CD4-positive, alpha-beta memory T cell (primary cell): ENCODE measurements around the gene VGLL3. TPM values are rescaled to one million over a fixed set of nuclear protein-coding genes. Genes with fewer than 3 reads are reported as not detected.

ENCODE experiments used
- CTCF ChIA-PET: fragments of 350-600 bp; sonication (Branson Sonifier 250); formaldehyde crosslinking; loops from one replicate; lab custom pipeline; 2021; ENCODE audit warnings: inconsistent platforms; ENCODE audit not compliant: partially characterized antibody; lab: Charles Lee
- POLR2A ChIA-PET: fragments of 350-600 bp; sonication (Branson Sonifier 250); formaldehyde crosslinking; loops from one replicate; lab custom pipeline; 2021; ENCODE audit not compliant: partially characterized antibody; lab: Charles Lee
- DNase-seq, 5 donors: peaks; one replicate each; pipeline versions ENCODE4 v3.0.0 to v3.0.0-alpha.2; 2020 to 2022; ENCODE audit warnings: mixed read lengths in 1 of 5
- H3K27ac ChIP-seq: one replicate; pipeline ENCODE4 v1.7.0; 2013; ENCODE audit warnings: low read depth, low read length
- H3K27me3 ChIP-seq: 2 replicates; pipeline ENCODE4 v1.7.0; 2013; ENCODE audit warnings: mild to moderate bottlenecking, low read length, moderate library complexity; ENCODE audit not compliant: insufficient read depth
- H3K36me3 ChIP-seq: 2 replicates; pipeline ENCODE4 v1.7.0; 2013; ENCODE audit warnings: mild to moderate bottlenecking, low read length, moderate library complexity; ENCODE audit not compliant: insufficient read depth
- H3K4me1 ChIP-seq: 2 replicates; pipeline ENCODE4 v1.7.0; 2013; ENCODE audit warnings: mild to moderate bottlenecking, low read length, moderate library complexity; ENCODE audit not compliant: insufficient read depth
- H3K4me3 ChIP-seq, 2 donors: one replicate each; pipeline ENCODE4 v1.7.0; 2013; ENCODE audit warnings: low read length in 2 of 2, mild to moderate bottlenecking in 1 of 2
- H3K9me3 ChIP-seq, 2 donors: one replicate each; pipeline ENCODE4 v1.7.0; 2013; ENCODE audit warnings: low read length in 2 of 2, control low read depth in 1 of 2; ENCODE audit not compliant: control insufficient read depth in 1 of 2
- H3K27ac Mint-ChIP-seq, 7 donors: one replicate each; pipeline ENCODE4 v1.8.0; 2020 to 2021; ENCODE audit warnings: mixed read lengths in 7 of 7, mild to moderate bottlenecking in 6 of 7, inconsistent platforms in 3 of 7, moderate library complexity in 3 of 7
- H3K27me3 Mint-ChIP-seq, 2 donors: one replicate each; pipeline ENCODE4 v1.8.0; 2020 to 2021; ENCODE audit warnings: mixed read lengths in 2 of 2
- H3K36me3 Mint-ChIP-seq, 2 donors: one replicate each; pipeline ENCODE4 v1.8.0; 2020 to 2021; ENCODE audit warnings: mixed read lengths in 2 of 2, inconsistent platforms in 1 of 2, mild to moderate bottlenecking in 1 of 2
- H3K4me1 Mint-ChIP-seq, 4 donors: one replicate each; pipeline ENCODE4 v1.8.0; 2020 to 2021; ENCODE audit warnings: mixed read lengths in 4 of 4, mild to moderate bottlenecking in 1 of 4
- H3K4me3 Mint-ChIP-seq, 8 donors: one replicate each; pipeline ENCODE4 v1.8.0; 2020 to 2021; ENCODE audit warnings: mixed read lengths in 8 of 8, mild to moderate bottlenecking in 7 of 8, moderate library complexity in 6 of 8, inconsistent platforms in 3 of 8
- H3K9me3 Mint-ChIP-seq, 8 donors: one replicate each; pipeline ENCODE4 v1.8.0; 2020 to 2021; ENCODE audit warnings: mixed read lengths in 8 of 8, mild to moderate bottlenecking in 5 of 8, inconsistent platforms in 3 of 8, moderate library complexity in 1 of 8
- intact Hi-C: fragments of 100-400 bp; cut with micrococcal nuclease; formaldehyde crosslinking; loops from one replicate; pipeline ENCODE4 v1.15.1; 2023
- polyA plus RNA-seq, 2 donors: library from polyadenylated mRNA; unstranded; fragments of 300-500 nt; fragmentation: Illumina TruSeq; gene quantifications; one replicate each; pipeline ENCODE4 v1.2.3, GENCODE V29; 2021
- total RNA-seq, 2 experiments: library from RNA; stranded (reverse); gene quantifications; one replicate each; pipeline ENCODE4 v1.2.3, GENCODE V29; 2021

Gene VGLL3
- total and polyA plus RNA-seq, 4 experiments from 2014 or later: not detected

DNA sequence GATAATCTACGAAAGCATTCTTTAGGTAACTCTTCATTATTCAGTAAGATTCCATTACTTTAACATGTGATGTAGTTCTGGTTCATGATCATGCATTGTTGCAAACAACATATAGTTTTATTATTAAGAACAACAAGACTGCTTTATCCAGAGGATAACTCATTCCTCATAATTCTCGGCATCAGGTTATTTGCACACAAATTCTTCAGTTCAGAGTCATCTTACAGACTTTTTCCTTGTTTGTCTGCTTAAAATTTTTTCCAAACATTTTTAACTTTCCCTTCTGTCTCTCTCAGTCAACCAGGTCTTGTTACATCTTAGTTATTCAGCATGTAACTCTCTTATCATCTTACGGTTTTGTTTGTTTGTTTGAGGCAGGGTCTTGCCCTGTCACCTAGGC, 60.1 kb downstream of the VGLL3 start:
- CTCF ChIA-PET: no interaction called here
- Mint-ChIP-seq H3K4me1 (no peaks in the 10 kb centered on the region), H3K4me3 (no peak overlapping the region), H3K27ac (no peak overlapping the region), H3K27me3 (no peaks in the 10 kb centered on the region), H3K36me3 (no peaks in the 10 kb centered on the region), H3K9me3 (peaks cover 0 to 7% (median 3%) of the 10 kb centered on the region in 8 donors)
- H3K9me3 ChIP-seq: no peaks in the 10 kb centered on the region
- H3K36me3 ChIP-seq: no peaks in the 10 kb centered on the region
- no peak for DNase-seq
- no peak overlapping the region for H3K4me3 ChIP-seq
- H3K27ac ChIP-seq: no peak overlapping the region
- intact Hi-C loops: no loop called here
- POLR2A ChIA-PET: no interaction called here
- no peaks in the 10 kb centered on the region for H3K27me3 ChIP-seq
- H3K4me1 ChIP-seq: no peaks in the 10 kb centered on the region

DNA sequence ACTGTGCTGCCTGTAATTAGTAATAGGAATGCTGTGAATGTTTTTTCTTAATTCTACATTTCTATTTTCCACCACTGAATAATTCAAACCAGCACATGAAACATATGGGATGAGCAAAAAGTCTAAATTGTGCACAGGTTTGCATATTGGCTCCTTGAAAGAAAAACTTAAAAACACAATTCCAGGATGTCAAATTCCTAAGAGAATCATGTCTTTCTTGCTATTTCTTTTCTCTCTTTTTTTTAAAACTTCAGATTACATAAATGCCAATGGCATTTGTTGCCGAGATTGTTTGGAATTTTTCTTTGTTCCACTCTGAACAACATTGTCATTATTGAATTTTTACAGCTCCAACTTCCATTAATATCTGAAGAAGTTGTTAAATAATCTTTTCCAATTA, 60.8 kb downstream of the VGLL3 start:
- intact Hi-C loops: no loop called here
- Histone ChIP-seq H3K27me3 (no peaks in the 10 kb centered on the region), H3K36me3 (no peaks in the 10 kb centered on the region), H3K27ac (no peak overlapping the region), H3K9me3 (no peaks in the 10 kb centered on the region), H3K4me1 (no peaks in the 10 kb centered on the region), H3K4me3 (no peak overlapping the region)
- DNase-seq: no peak
- Mint-ChIP-seq H3K27ac (no peak overlapping the region), H3K27me3 (no peaks in the 10 kb centered on the region), H3K4me3 (no peak overlapping the region), H3K36me3 (no peaks in the 10 kb centered on the region), H3K9me3 (peaks cover 0 to 7% (median under 1%) of the 10 kb centered on the region in 8 donors), H3K4me1 (no peaks in the 10 kb centered on the region)
- POLR2A ChIA-PET: no interaction called here
- CTCF ChIA-PET: no interaction called here

DNA sequence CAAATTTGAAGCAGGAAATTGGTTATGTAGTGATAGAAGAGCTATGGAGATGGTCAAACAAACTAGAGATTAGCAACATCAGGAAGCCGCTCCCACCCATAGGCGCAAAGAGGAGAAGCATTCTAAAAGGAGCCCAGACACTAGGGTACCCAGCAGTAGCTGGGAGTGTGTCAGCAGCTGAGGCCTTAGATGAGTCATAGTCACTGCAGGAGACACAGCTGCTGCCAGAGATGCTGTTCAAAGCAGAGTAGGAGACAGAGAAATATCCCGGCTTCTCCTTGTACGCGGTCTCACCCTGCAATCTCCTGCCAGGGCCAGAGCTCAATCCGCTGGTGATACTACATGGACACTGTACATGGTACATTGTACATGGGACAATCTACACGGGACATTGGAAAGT, 61.9 kb downstream of the VGLL3 start:
- intact Hi-C loops: no loop called here
- H3K27me3 Mint-ChIP-seq: no peaks in the 10 kb centered on the region
- DNase-seq: no peak
- no peak overlapping the region for H3K27ac ChIP-seq
- no peaks in the 10 kb centered on the region for H3K9me3 ChIP-seq
- H3K9me3 Mint-ChIP-seq: peaks cover 0 to 7% (median under 1%) of the 10 kb centered on the region in 8 donors
- H3K4me1 ChIP-seq: no peaks in the 10 kb centered on the region
- H3K36me3 Mint-ChIP-seq: no peaks in the 10 kb centered on the region
- no peaks in the 10 kb centered on the region for H3K27me3 ChIP-seq
- CTCF ChIA-PET: no interaction called here
- H3K27ac Mint-ChIP-seq: no peak overlapping the region
- no peak overlapping the region for H3K4me3 Mint-ChIP-seq
- H3K4me1 Mint-ChIP-seq: no peaks in the 10 kb centered on the region
- H3K4me3 ChIP-seq: no peak overlapping the region
- no peaks in the 10 kb centered on the region for H3K36me3 ChIP-seq
- POLR2A ChIA-PET: no interaction called here

DNA sequence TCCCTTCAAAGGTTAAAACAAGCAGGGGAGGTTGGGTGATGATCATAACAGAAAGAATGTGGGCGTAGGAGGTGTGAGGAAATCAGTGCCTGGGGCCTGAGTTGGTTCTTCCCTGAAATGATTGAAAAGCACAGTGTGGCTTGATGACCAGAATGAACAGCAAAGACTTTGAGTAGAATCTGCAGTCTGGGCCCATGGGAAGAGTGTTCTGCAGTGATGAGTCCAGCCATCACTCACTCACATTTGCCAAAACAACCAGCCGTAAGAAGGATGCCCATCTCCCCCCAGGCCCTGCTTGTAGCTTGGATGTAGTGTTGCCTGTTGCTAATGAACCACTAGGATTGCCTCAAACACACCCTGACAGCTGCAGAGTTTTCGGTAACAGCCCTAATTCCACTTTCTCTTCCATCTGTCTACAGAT, 67.9 kb downstream of the VGLL3 start:
- no peaks in the 10 kb centered on the region for H3K4me1 Mint-ChIP-seq

DNA sequence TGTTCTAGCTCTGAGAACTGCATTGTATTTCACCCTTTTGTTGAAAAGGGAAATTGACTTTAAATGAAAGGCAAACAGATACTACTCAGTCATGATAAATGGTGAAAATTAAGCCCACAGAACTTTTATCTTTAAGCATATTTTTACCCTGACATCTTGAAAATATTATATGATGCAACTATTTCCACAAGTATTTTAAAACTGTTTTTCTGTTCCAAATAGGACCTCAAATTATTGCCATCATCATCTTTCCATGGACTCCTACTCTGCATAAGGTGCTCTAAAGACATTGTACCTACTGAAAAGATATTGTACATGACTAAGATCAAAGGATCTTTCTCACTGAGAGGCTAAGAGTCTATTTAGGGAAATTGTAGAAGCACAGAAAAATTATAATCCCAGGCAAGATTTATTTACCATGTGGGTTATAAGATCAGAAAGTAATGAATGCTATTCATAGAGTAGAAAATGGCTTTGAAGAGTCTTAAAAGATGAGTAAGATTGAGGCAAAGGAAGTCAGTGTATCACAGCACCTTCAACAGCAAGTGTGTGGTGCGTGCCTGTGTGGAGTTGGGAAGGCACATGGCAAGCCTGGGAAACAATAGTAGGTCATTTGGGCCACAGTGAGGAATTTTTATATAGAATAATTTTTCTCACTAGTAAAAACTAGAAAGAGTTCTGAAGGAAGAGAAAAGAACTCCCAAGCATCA, 68.8 kb downstream of the VGLL3 start:
- ChIA-PET CTCF (no interaction called here), POLR2A (no interaction called here)

More for the DNA sequence above, 67.9 kb downstream of the VGLL3 start:
- CTCF ChIA-PET: no interaction called here
- peaks cover 0 to 9% (median 4%) of the 10 kb centered on the region in 8 donors for H3K9me3 Mint-ChIP-seq
- Histone ChIP-seq H3K4me3 (no peak overlapping the region), H3K9me3 (no peaks in the 10 kb centered on the region), H3K36me3 (no peaks in the 10 kb centered on the region), H3K27ac (no peak overlapping the region), H3K4me1 (no peaks in the 10 kb centered on the region), H3K27me3 (no peaks in the 10 kb centered on the region)
- H3K27ac Mint-ChIP-seq: no peak overlapping the region
- no peaks in the 10 kb centered on the region for H3K36me3 Mint-ChIP-seq
- no peak overlapping the region for H3K4me3 Mint-ChIP-seq
- POLR2A ChIA-PET: no interaction called here
- H3K27me3 Mint-ChIP-seq: no peaks in the 10 kb centered on the region
- no peak for DNase-seq
- intact Hi-C loops: no loop called here

DNA sequence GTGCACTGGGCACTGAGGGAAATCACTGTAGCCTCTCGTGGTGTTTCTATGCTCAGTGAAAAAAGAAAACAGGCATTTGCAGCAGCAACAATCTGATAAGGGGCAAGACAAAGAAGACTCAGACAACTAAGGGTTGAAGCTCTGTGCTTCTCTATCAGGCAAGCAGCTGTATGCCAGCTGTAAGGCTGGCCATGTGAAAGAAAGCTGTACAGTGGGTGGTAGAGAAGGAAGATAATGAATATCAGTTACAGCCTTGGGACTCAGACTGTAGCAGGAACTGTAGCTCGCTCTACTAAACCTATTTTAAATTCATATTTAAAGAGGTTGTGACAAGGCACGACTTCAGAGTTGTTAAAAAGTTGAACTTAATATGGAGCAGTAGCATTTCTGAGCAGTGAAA, 76.3 kb downstream of the VGLL3 start:
- DNase-seq: no peak
- Histone ChIP-seq H3K27me3 (no peaks in the 10 kb centered on the region), H3K4me1 (no peaks in the 10 kb centered on the region), H3K9me3 (no peaks in the 10 kb centered on the region), H3K36me3 (no peaks in the 10 kb centered on the region), H3K4me3 (no peak overlapping the region), H3K27ac (no peak overlapping the region)
- ChIA-PET CTCF (no interaction called here), POLR2A (no interaction called here)
- Mint-ChIP-seq H3K36me3 (no peaks in the 10 kb centered on the region), H3K27me3 (no peaks in the 10 kb centered on the region), H3K4me3 (no peak overlapping the region), H3K9me3 (peaks cover 0 to 8% (median 2%) of the 10 kb centered on the region in 8 donors), H3K27ac (no peak overlapping the region), H3K4me1 (no peaks in the 10 kb centered on the region)
- intact Hi-C loops: no loop called here

More for the DNA sequence above, 68.8 kb downstream of the VGLL3 start:
- Mint-ChIP-seq H3K27ac (no peak overlapping the region), H3K9me3 (peaks cover 0 to 9% (median 4%) of the 10 kb centered on the region in 8 donors), H3K4me3 (no peak overlapping the region), H3K27me3 (no peaks in the 10 kb centered on the region), H3K4me1 (no peaks in the 10 kb centered on the region), H3K36me3 (no peaks in the 10 kb centered on the region)
- H3K9me3 ChIP-seq: no peaks in the 10 kb centered on the region
- intact Hi-C loops: no loop called here
- H3K27ac ChIP-seq: no peak overlapping the region
- no peaks in the 10 kb centered on the region for H3K27me3 ChIP-seq
- no peak overlapping the region for H3K4me3 ChIP-seq
- DNase-seq: no peak
- H3K4me1 ChIP-seq: no peaks in the 10 kb centered on the region
- H3K36me3 ChIP-seq: no peaks in the 10 kb centered on the region

DNA sequence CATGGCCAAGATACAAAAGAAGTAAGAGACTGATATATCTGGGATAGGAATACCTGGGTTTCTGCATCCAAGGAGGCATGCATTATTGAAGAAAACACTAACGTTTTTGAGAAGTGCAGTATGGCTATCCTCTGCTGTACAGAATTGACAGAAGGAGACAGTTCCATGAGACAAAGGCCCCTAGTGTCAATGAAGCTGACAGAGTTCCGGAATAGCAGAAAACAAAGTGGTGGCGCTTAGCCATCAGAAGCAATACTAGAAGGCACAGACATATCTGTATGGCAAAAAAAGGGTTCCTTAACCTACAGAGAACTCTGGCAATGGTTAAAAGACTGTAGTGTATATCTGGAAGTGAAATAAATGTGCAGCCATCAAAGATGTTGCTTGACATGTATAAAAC, 77.8 kb downstream of the VGLL3 start:
- Histone ChIP-seq H3K4me1 (no peaks in the 10 kb centered on the region), H3K9me3 (no peaks in the 10 kb centered on the region), H3K36me3 (no peaks in the 10 kb centered on the region), H3K4me3 (no peak overlapping the region), H3K27ac (no peak overlapping the region), H3K27me3 (no peaks in the 10 kb centered on the region)
- no peaks in the 10 kb centered on the region for H3K36me3 Mint-ChIP-seq
- H3K4me1 Mint-ChIP-seq: no peaks in the 10 kb centered on the region
- H3K9me3 Mint-ChIP-seq: peaks cover 0 to 6% (median 0%) of the 10 kb centered on the region in 8 donors
- ChIA-PET POLR2A (no interaction called here), CTCF (no interaction called here)
- no peaks in the 10 kb centered on the region for H3K27me3 Mint-ChIP-seq
- H3K27ac Mint-ChIP-seq: no peak overlapping the region
- no peak overlapping the region for H3K4me3 Mint-ChIP-seq
- intact Hi-C loops: no loop called here
- no peak for DNase-seq
